Measurements from ENCODE around the gene CFAP298. TPM values are rescaled to one million over a fixed set of nuclear protein-coding genes. Genes with fewer than 3 reads are reported as not detected.

CFAP298 gene
- polyA plus RNA-seq, 1 of the 3 experiments (the other 2 are of a cell fraction) = 57.8 TPM

DNA sequence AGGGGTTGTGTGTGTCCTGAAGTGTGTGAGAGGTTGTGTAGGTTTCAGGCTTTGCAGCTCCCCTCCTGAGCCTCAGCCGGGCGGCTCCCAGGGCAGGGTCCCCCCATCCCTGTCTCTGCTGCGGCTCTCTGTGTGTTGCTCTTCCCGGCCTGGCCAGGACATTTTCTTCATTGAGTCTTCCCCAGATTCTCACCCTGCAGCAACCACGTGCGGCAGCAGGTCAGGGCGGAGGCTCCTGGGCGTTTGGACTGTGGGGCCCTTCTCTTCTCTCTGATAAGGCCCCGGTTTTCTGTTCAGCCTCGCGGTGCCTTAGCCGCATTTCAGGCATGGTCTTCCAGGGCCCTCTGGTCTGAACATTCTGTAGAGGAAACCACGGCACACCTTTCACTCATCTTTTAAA, 25.1 kb downstream of the CFAP298 start:
- no peaks in the 10 kb centered on the region for H3K79me2 ChIP-seq (ENCODE audit: insufficient read depth)
- no peak overlapping the region for H3K4me3 ChIP-seq (ENCODE audit: low read depth in 2 of 2, low read length in 1 of 2)
- H3K27me3 ChIP-seq (ENCODE audit: insufficient read depth) = no peaks in the 10 kb centered on the region
- H3K9me2 ChIP-seq = no peaks in the 10 kb centered on the region
- H3K4me1 ChIP-seq (ENCODE audit: control insufficient read depth in 1 of 2, insufficient read depth in 2 of 2, low read depth in 1 of 2, low read length in 1 of 2) = no peaks in the 10 kb centered on the region
- H3K36me3 ChIP-seq (replicated peaks in 1 of 2; ENCODE audit: control insufficient read depth in 1 of 2, insufficient read depth in 2 of 2, low read length in 1 of 2) = no peaks in the 10 kb centered on the region
- no peaks in the 10 kb centered on the region for H3F3A ChIP-seq (replicated peaks; ENCODE audit: insufficient read depth)
- no peak overlapping the region for H3K27ac ChIP-seq (ENCODE audit: low read depth in 2 of 2, low read length in 1 of 2)
- TF ChIP-seq SMC3 (IDR thresholded peaks at IDR 0.05; ENCODE audit: low read depth, low read length) = no peak
- no peak for TF ChIP-seq ELF1 (IDR thresholded peaks at IDR 0.05)
- no peak for TF ChIP-seq FOSL2 (IDR thresholded peaks at IDR 0.05; ENCODE audit: borderline replicate concordance, low read depth)
- no peak for TF ChIP-seq TCF12 (IDR thresholded peaks at IDR 0.05)
- no peak for TF ChIP-seq RAD21 (IDR thresholded peaks at IDR 0.05; ENCODE audit: low read length)
- no peak for TF ChIP-seq FOXM1 (IDR thresholded peaks at IDR 0.05; ENCODE audit: low read depth)
- CTCF ChIA-PET = interaction anchor here (0.6 to 2.1 kb wide), 3 partner anchors 8 to 184 kb away, joined by 3 to 6 read pairs (median 3); no protein-coding TSS in a partner anchor
- H4K20me1 ChIP-seq (ENCODE audit: insufficient read depth) = no peaks in the 10 kb centered on the region
- POLR2A ChIA-PET = no interaction called here
- no peaks in the 10 kb centered on the region for H3K9me3 ChIP-seq
- no peak for DNase-seq
- 74% methylated on average over 9 of the region's 13 CpGs for WGBS (ENCODE audit: low lambda C conversion rate)
- no peak overlapping the region for H2AFZ ChIP-seq (ENCODE audit: low read depth)
- H3K4me2 ChIP-seq = no peak overlapping the region
- no peak overlapping the region for H3K9ac ChIP-seq

DNA sequence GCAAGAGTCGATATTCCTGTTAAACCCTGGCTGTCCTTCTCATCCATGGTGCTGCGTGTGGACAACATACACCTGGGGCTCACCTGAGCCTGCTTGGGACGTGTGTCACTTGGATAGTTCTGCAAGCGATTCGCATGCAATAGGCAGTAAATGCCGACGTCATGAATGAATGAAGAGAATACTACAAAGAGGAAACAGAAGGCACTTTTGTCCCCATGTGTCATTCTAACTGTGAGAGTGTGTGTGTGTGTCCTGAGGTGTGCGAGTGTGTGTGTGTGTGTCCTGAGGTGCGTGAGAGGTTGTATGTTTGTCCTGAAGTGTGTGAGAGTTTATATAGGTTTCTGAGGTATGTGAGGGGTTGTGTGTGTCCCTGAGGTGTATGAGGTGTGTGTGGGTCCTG, 26.2 kb downstream of the CFAP298 start:
- CTCF ChIA-PET = interaction anchor here (1.3 kb wide), 1 partner anchor 183 kb away, joined by 4 read pairs; no protein-coding TSS in a partner anchor
- Histone ChIP-seq H2AFZ (ENCODE audit: low read depth) (no peak overlapping the region), H3K9ac (no peak overlapping the region), H3K27ac (ENCODE audit: low read depth in 2 of 2, low read length in 1 of 2) (no peak overlapping the region), H3K79me2 (ENCODE audit: insufficient read depth) (no peaks in the 10 kb centered on the region), H3K9me3 (no peaks in the 10 kb centered on the region), H3K36me3 (replicated peaks in 1 of 2; ENCODE audit: control insufficient read depth in 1 of 2, insufficient read depth in 2 of 2, low read length in 1 of 2) (no peaks in the 10 kb centered on the region), H3K27me3 (ENCODE audit: insufficient read depth) (no peaks in the 10 kb centered on the region), H3F3A (replicated peaks; ENCODE audit: insufficient read depth) (no peaks in the 10 kb centered on the region), H3K9me2 (no peaks in the 10 kb centered on the region), H4K20me1 (ENCODE audit: insufficient read depth) (no peaks in the 10 kb centered on the region), H3K4me3 (ENCODE audit: low read depth in 2 of 2, low read length in 1 of 2) (no peak overlapping the region), H3K4me1 (ENCODE audit: control insufficient read depth in 1 of 2, insufficient read depth in 2 of 2, low read depth in 1 of 2, low read length in 1 of 2) (no peaks in the 10 kb centered on the region), H3K4me2 (no peak overlapping the region)
- POLR2A ChIA-PET = no interaction called here
- 76% methylated on average over 9 of the region's 9 CpGs for WGBS (ENCODE audit: low lambda C conversion rate)
- no peak for DNase-seq
- TF ChIP-seq FOXJ3 (CRISPR knock-in tag; IDR thresholded peaks at IDR 0.05) = no peak

DNA sequence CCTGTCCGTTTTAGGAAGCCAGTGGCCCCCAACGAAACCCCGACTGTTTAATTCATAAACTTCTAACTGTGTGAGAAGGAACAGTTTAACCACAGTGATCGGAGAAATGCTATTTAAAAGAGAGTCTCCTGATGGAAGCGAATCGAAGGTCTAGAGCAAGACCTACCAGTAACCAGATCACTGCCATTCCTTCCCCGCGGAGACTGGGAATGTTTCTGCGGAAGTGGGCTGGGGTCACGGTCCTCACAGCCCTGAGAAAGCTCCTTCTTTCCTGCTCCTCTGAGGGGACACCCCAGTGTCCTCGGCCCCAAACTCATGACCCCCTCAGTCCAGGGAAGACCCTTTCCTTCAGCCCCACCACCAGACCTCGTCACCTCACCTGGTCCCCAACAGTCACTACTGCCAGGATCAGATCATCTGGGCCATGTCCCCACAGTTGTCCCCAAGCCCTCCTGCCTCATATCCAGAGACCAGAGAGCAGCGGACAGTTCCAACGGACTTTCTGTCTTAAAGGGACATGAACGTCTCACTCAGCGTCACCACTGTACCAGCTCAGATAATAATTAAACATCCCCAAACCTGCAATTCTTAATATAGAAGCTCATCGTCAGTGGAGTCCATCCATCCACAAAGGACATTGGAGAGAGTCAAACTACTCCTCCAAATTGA, 27.0 kb downstream of the CFAP298 start, which contains the start of gene TCP10L:
Gene TCP10L, minus strand, starts transcription at position 482 of the 669 bp plus-strand sequence. CDS start 1,219 bp downstream, outside the sequence.
- Histone ChIP-seq H3K9me2 (no peaks in the 10 kb centered on the region), H3K36me3 (replicated peaks in 1 of 2; ENCODE audit: control insufficient read depth in 1 of 2, insufficient read depth in 2 of 2, low read length in 1 of 2) (no peaks in the 10 kb centered on the region), H3K27ac (ENCODE audit: low read depth in 2 of 2, low read length in 1 of 2) (no peak within 1 kb of the TSS), H3K4me2 (no peak within 1 kb of the TSS), H4K20me1 (ENCODE audit: insufficient read depth) (no peaks in the 10 kb centered on the region), H3K9me3 (no peaks in the 10 kb centered on the region), H3K4me3 (ENCODE audit: low read depth in 2 of 2, low read length in 1 of 2) (no peak within 1 kb of the TSS), H3K4me1 (ENCODE audit: control insufficient read depth in 1 of 2, insufficient read depth in 2 of 2, low read depth in 1 of 2, low read length in 1 of 2) (no peaks in the 10 kb centered on the region), H3K79me2 (ENCODE audit: insufficient read depth) (no peaks in the 10 kb centered on the region), H2AFZ (ENCODE audit: low read depth) (no peak within 1 kb of the TSS), H3F3A (replicated peaks; ENCODE audit: insufficient read depth) (no peaks in the 10 kb centered on the region), H3K27me3 (ENCODE audit: insufficient read depth) (no peaks in the 10 kb centered on the region), H3K9ac (no peak within 1 kb of the TSS)
- 77% methylated on average over 17 of the region's 17 CpGs for WGBS (ENCODE audit: low lambda C conversion rate)
- TF ChIP-seq FOXJ3 (CRISPR knock-in tag; IDR thresholded peaks at IDR 0.05) = no peak
- no peak for TF ChIP-seq POLR2AphosphoS5 (IDR thresholded peaks at IDR 0.05; ENCODE audit: low read depth, low read length)
- TF ChIP-seq, protein P1, sequence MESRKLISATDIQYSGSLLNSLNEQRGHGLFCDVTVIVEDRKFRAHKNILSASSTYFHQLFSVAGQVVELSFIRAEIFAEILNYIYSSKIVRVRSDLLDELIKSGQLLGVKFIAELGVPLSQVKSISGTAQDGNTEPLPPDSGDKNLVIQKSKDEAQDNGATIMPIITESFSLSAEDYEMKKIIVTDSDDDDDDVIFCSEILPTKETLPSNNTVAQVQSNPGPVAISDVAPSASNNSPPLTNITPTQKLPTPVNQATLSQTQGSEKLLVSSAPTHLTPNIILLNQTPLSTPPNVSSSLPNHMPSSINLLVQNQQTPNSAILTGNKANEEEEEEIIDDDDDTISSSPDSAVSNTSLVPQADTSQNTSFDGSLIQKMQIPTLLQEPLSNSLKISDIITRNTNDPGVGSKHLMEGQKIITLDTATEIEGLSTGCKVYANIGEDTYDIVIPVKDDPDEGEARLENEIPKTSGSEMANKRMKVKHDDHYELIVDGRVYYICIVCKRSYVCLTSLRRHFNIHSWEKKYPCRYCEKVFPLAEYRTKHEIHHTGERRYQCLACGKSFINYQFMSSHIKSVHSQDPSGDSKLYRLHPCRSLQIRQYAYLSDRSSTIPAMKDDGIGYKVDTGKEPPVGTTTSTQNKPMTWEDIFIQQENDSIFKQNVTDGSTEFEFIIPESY (IDR thresholded peaks at IDR 0.05; ENCODE audit: borderline replicate concordance, low read depth) = no peak
- no peak for TF ChIP-seq SIN3A (IDR thresholded peaks at IDR 0.05; ENCODE audit: borderline replicate concordance, low read depth, low read length)
- TF ChIP-seq YY1 (IDR thresholded peaks at IDR 0.05; ENCODE audit: low read depth) = no peak
- no peak for TF ChIP-seq TAF1 (IDR thresholded peaks at IDR 0.05; ENCODE audit: borderline replicate concordance, low read depth, low read length)
- no peak for DNase-seq
- ChIA-PET CTCF (interaction anchor here (0.6 to 1.3 kb wide), 2 partner anchors 16 to 182 kb away, joined by 3 to 4 read pairs; no protein-coding TSS in a partner anchor), POLR2A (no interaction called here)

Data from SK-N-SH (cell line).